GM13976 (cell line): Measurements from ENCODE around the gene AASDH.

Experiments used
- DNase-seq: peaks from one replicate; pipeline ENCODE4 v3.0.0; 2012; ENCODE audit warnings: low spot score
- CTCF ChIP-seq: IDR thresholded peaks from 2 replicates; pipeline ENCODE4 v1.5.1; 2012; ENCODE audit warnings: borderline replicate concordance, mild to moderate bottlenecking; ENCODE audit not compliant: insufficient read depth; ENCODE audit errors: extremely low read depth, missing control alignments, control extremely low read depth
- in situ Hi-C: fragments of 300-500 bp; cut with MboI; formaldehyde crosslinking; loops from one replicate; pipeline ENCODE4 v1.12.0; 2022; ENCODE audit warnings: low sequenced_read_pairs, mixed read lengths, inconsistent platforms; ENCODE audit not compliant: unreplicated experiment

Gene AASDH

GRCh38 chr4:56414135-56414670, 26.9 kb upstream of the AASDH start:
- in situ Hi-C loops: no loop called here
- no peak for DNase-seq
- no peak for TF ChIP-seq CTCF

- in situ Hi-C loops: no loop called here
- no peak for TF ChIP-seq CTCF
- no peak for DNase-seq
Measured at GRCh38 chr4:56410247-56411062, 23.2 kb upstream of the AASDH start.

- in situ Hi-C loops: no loop called here
- no peak for DNase-seq
- TF ChIP-seq CTCF: no peak
Measured at GRCh38 chr4:56409511-56410090, 22.3 kb upstream of the AASDH start.

GRCh38 chr4:56408978-56409377, 21.7 kb upstream of the AASDH start:
- no peak for TF ChIP-seq CTCF
- in situ Hi-C loops: no loop called here
- DNase-seq: no peak

GRCh38 chr4:56406151-56406550, 18.9 kb upstream of the AASDH start:
- no peak for TF ChIP-seq CTCF
- in situ Hi-C loops: no loop called here
- DNase-seq: no peak

GRCh38 chr4:56405016-56405415, 17.7 kb upstream of the AASDH start:
- DNase-seq: no peak
- TF ChIP-seq CTCF: no peak
- in situ Hi-C loops: no loop called here

GRCh38 chr4:56400560-56400959, 13.3 kb upstream of the AASDH start:
- no peak for DNase-seq
- in situ Hi-C loops: no loop called here
- TF ChIP-seq CTCF: no peak
